CD14-positive monocyte (primary cell): ENCODE data around the gene PLAC1. TPM values are rescaled to one million over a fixed set of nuclear protein-coding genes. Genes with fewer than 3 reads are reported as not detected.

ENCODE experiments used
- DNase-seq, 3 donors: peaks; one replicate each; pipeline ENCODE4 v3.0.0-alpha.2; 2011 to 2022
- H2AFZ ChIP-seq: 2 replicates; pipeline ENCODE4 v1.6.0; 2012; ENCODE audit warnings: mild to moderate bottlenecking, low read depth, low read length, inconsistent platforms; ENCODE audit not compliant: insufficient read depth, poor library complexity, severe bottlenecking
- H3K27ac ChIP-seq, 2 donors: 1 replicate in 1 of 2; 2 replicates in 1 of 2; pipeline ENCODE4 v1.5.1; 2012 to 2013; ENCODE audit warnings: low read length in 2 of 2, control low read depth in 1 of 2, inconsistent platforms in 1 of 2, low read depth in 1 of 2, mild to moderate bottlenecking in 1 of 2
- H3K27me3 ChIP-seq, 2 donors: one replicate each; pipeline versions ENCODE4 v1.6.0 to v1.6.1; 2011 to 2013; ENCODE audit warnings: low read length in 2 of 2; ENCODE audit not compliant: control insufficient read depth in 2 of 2, insufficient read depth in 2 of 2
- H3K36me3 ChIP-seq, 2 donors: replicated peaks in 1 of 2; 1 replicate in 1 of 2; 2 replicates in 1 of 2; pipeline versions ENCODE4 v1.5.1 to v1.6.1; 2012 to 2013; ENCODE audit warnings: low read length in 2 of 2, control low read depth in 1 of 2, inconsistent platforms in 1 of 2, mild to moderate bottlenecking in 1 of 2; ENCODE audit not compliant: insufficient read depth in 2 of 2, control insufficient read depth in 1 of 2
- H3K4me1 ChIP-seq, 2 donors: 1 replicate in 1 of 2; 2 replicates in 1 of 2; pipeline versions ENCODE4 v1.5.1 to v1.6.1; 2012 to 2013; ENCODE audit warnings: low read length in 2 of 2, control low read depth in 1 of 2, inconsistent platforms in 1 of 2, mild to moderate bottlenecking in 1 of 2, moderate library complexity in 1 of 2; ENCODE audit not compliant: insufficient read depth in 2 of 2, control insufficient read depth in 1 of 2
- H3K4me2 ChIP-seq: replicated peaks from 2 replicates; pipeline ENCODE3; 2012; ENCODE audit warnings: low read length, moderate library complexity, mild to moderate bottlenecking; ENCODE audit not compliant: poor library complexity, severe bottlenecking; ENCODE audit errors: extremely low read depth
- H3K4me3 ChIP-seq, 3 experiments: fragments of 200-600 bp in 1 of 3; sonication (generic) in 1 of 3; replicated peaks in 1 of 3; 1 replicate in 2 of 3; 2 replicates in 1 of 3; pipeline ENCODE4 v1.5.1; 2011 to 2013; ENCODE audit warnings: low read length in 3 of 3, mild to moderate bottlenecking in 3 of 3, control low read depth in 2 of 3, low read depth in 2 of 3, inconsistent platforms in 1 of 3, moderate library complexity in 1 of 3
- H3K79me2 ChIP-seq: 2 replicates; pipeline ENCODE4 v1.6.0; 2012; ENCODE audit warnings: mild to moderate bottlenecking, control low read depth, inconsistent platforms, low read length, moderate library complexity; ENCODE audit not compliant: insufficient read depth
- H3K9ac ChIP-seq: 2 replicates; pipeline ENCODE4 v1.6.0; 2017; ENCODE audit warnings: low read length, mild to moderate bottlenecking; ENCODE audit not compliant: insufficient read depth, poor library complexity, severe bottlenecking
- H3K9me3 ChIP-seq, 2 donors: replicated peaks in 1 of 2; 1 replicate in 1 of 2; 2 replicates in 1 of 2; pipeline versions ENCODE4 v1.5.1 to v1.6.1; 2012 to 2013; ENCODE audit warnings: low read length in 2 of 2, control low read depth in 1 of 2; ENCODE audit not compliant: control insufficient read depth in 1 of 2, insufficient read depth in 1 of 2
- H4K20me1 ChIP-seq: 2 replicates; pipeline ENCODE4 v1.6.0; 2012; ENCODE audit warnings: mild to moderate bottlenecking, low read length, control low read depth, moderate library complexity; ENCODE audit not compliant: insufficient read depth
- H3K27ac Mint-ChIP-seq, 7 donors: one replicate each; pipeline ENCODE4 v1.8.0; 2020; ENCODE audit warnings: mild to moderate bottlenecking in 7 of 7, mixed read lengths in 7 of 7, moderate library complexity in 6 of 7, inconsistent platforms in 2 of 7
- H3K27me3 Mint-ChIP-seq, 3 donors: one replicate each; pipeline ENCODE4 v1.8.0; 2021 to 2022; ENCODE audit warnings: low read depth in 3 of 3, mild to moderate bottlenecking in 3 of 3, mixed read lengths in 3 of 3, moderate library complexity in 3 of 3, inconsistent platforms in 1 of 3
- H3K36me3 Mint-ChIP-seq, 2 donors: one replicate each; pipeline ENCODE4 v1.8.0; 2020; ENCODE audit warnings: mixed read lengths in 2 of 2, inconsistent platforms in 1 of 2, mild to moderate bottlenecking in 1 of 2
- H3K4me1 Mint-ChIP-seq: one replicate; pipeline ENCODE4 v1.8.0; 2020; ENCODE audit warnings: mild to moderate bottlenecking, mixed read lengths
- H3K4me3 Mint-ChIP-seq, 2 donors: one replicate each; pipeline ENCODE4 v1.8.0; 2020; ENCODE audit warnings: mild to moderate bottlenecking in 2 of 2, mixed read lengths in 2 of 2, moderate library complexity in 1 of 2
- H3K9me3 Mint-ChIP-seq, 7 donors: one replicate each; pipeline ENCODE4 v1.8.0; 2020 to 2022; ENCODE audit warnings: mixed read lengths in 7 of 7, mild to moderate bottlenecking in 6 of 7, moderate library complexity in 6 of 7, inconsistent platforms in 2 of 7
- CTCF ChIP-seq: fragments of 200-600 bp; IDR thresholded peaks from one replicate; pipeline ENCODE4 v1.8.0; 2022; ENCODE audit warnings: antibody characterized with exemption, mild to moderate bottlenecking
- WGBS: methylation state at CpG from one replicate; pipeline ENCODE4 v1.1.5; 2013; ENCODE audit warnings: missing lambda C conversion rate; ENCODE audit not compliant: insufficient coverage; 5-methylcytosine and 5-hydroxymethylcytosine counted together
- intact Hi-C, 2 donors: fragments of 100-400 bp; cut with micrococcal nuclease; formaldehyde crosslinking; loops; one replicate each; pipeline versions ENCODE4 v1.15.0 to v1.15.1; 2023
- polyA plus RNA-seq, 3 donors: library from polyadenylated mRNA; depleted of rRNA in 1 of 3; unstranded in 2 of 3; stranded (reverse) in 1 of 3; fragments of 300-500 nt in 2 of 3; fragments of >200 nt in 1 of 3; fragmentation: Illumina TruSeq in 2 of 3; gene quantifications; 1 replicate in 2 of 3; 2 replicates in 1 of 3; pipeline ENCODE4 v1.2.3, GENCODE V29; 2012 to 2021

PLAC1 gene
- polyA plus RNA-seq, 3 donors: not detected

- WGBS: no CpG with 5 or more reads among the region's 6 CpGs
- H3K36me3 Mint-ChIP-seq: no peaks in the 10 kb centered on the region
- intact Hi-C loops: no loop called here
Observed at GRCh38 chrX:134607523-134607922, 50.7 kb downstream of the PLAC1 start.

GRCh38 chrX:134604701-134605311 is 53.5 kb downstream of the PLAC1 start:
- Histone ChIP-seq H3K9ac (no peak overlapping the region), H3K36me3 (no peaks in the 10 kb centered on the region), H3K4me2 (no peak overlapping the region), H2AFZ (no peak overlapping the region), H3K79me2 (no peaks in the 10 kb centered on the region), H3K27ac (no peak overlapping the region), H3K27me3 (no peaks in the 10 kb centered on the region), H3K4me3 (no peak overlapping the region), H3K4me1 (peaks cover 13 to 16% of the 10 kb centered on the region in 2 donors), H3K9me3 (no peaks in the 10 kb centered on the region), H4K20me1 (no peaks in the 10 kb centered on the region)
- H3K27ac Mint-ChIP-seq: no peak overlapping the region
- peaks cover 26% of the 10 kb centered on the region for H3K4me1 Mint-ChIP-seq
- H3K36me3 Mint-ChIP-seq: no peaks in the 10 kb centered on the region
- peaks cover 0 to 6% (median 3%) of the 10 kb centered on the region in 7 donors for H3K9me3 Mint-ChIP-seq
- no peak for DNase-seq
- WGBS: no CpG with 5 or more reads among the region's 4 CpGs
- intact Hi-C loops: no loop called here
- H3K27me3 Mint-ChIP-seq: peaks cover 0 to 2% (median 1%) of the 10 kb centered on the region in 3 donors
- TF ChIP-seq CTCF: no peak
- H3K4me3 Mint-ChIP-seq: no peak overlapping the region

More at GRCh38 chrX:134607523-134607922, 50.7 kb downstream of the PLAC1 start:
- Histone ChIP-seq H4K20me1 (no peaks in the 10 kb centered on the region), H3K4me2 (no peak overlapping the region), H3K9ac (no peak overlapping the region), H3K27ac (no peak overlapping the region), H3K4me1 (no peaks in the 10 kb centered on the region), H3K79me2 (no peaks in the 10 kb centered on the region), H3K36me3 (no peaks in the 10 kb centered on the region), H3K9me3 (no peaks in the 10 kb centered on the region), H2AFZ (no peak overlapping the region), H3K4me3 (no peak overlapping the region), H3K27me3 (no peaks in the 10 kb centered on the region)
- no peak overlapping the region for H3K4me3 Mint-ChIP-seq
- peaks cover 0 to 9% (median 2%) of the 10 kb centered on the region in 7 donors for H3K9me3 Mint-ChIP-seq
- peaks cover 0 to 2% (median 1%) of the 10 kb centered on the region in 3 donors for H3K27me3 Mint-ChIP-seq
- no peak for TF ChIP-seq CTCF
- DNase-seq: no peak
- no peak overlapping the region for H3K27ac Mint-ChIP-seq
- H3K4me1 Mint-ChIP-seq: peaks cover 7% of the 10 kb centered on the region
